Smooth muscle cell (in vitro differentiated cells): ENCODE results near the gene DPF1. TPM values are rescaled to one million over a fixed set of nuclear protein-coding genes. Genes with fewer than 3 reads are reported as not detected.

Experiments
- DNase-seq: peaks from one replicate; lab custom pipeline; 2025; ENCODE audit not compliant: unreplicated experiment; lab: John Stamatoyannopoulos, UW
- H2AFZ ChIP-seq: fragments of 200-600 bp; sonication (generic); 2 replicates; pipeline ENCODE4 v1.6.0; 2016; ENCODE audit warnings: antibody characterized with exemption, low read depth, mild to moderate bottlenecking
- H3F3A ChIP-seq: fragments of 200-600 bp; sonication (generic); 2 replicates; pipeline ENCODE4 v1.6.0; 2017; ENCODE audit warnings: antibody characterized with exemption, low read depth
- H3K27ac ChIP-seq: fragments of 200-600 bp; sonication (generic); 2 replicates; pipeline ENCODE4 v1.5.1; 2016; ENCODE audit warnings: low read depth, mild to moderate bottlenecking
- H3K27me3 ChIP-seq: fragments of 200-600 bp; sonication (generic); 2 replicates; pipeline ENCODE4 v1.6.1; 2016; ENCODE audit warnings: low read depth, mild to moderate bottlenecking
- H3K36me3 ChIP-seq: fragments of 200-600 bp; sonication (generic); 2 replicates; pipeline ENCODE4 v1.5.1; 2016; ENCODE audit warnings: low read depth
- H3K4me1 ChIP-seq: fragments of 200-600 bp; sonication (generic); 2 replicates; pipeline ENCODE4 v1.5.1; 2016; ENCODE audit warnings: low read depth
- H3K4me2 ChIP-seq: fragments of 200-600 bp; sonication (generic); 2 replicates; pipeline ENCODE4 v1.6.0; 2016; ENCODE audit warnings: mild to moderate bottlenecking
- H3K4me3 ChIP-seq: fragments of 200-600 bp; sonication (generic); 2 replicates; pipeline ENCODE4 v1.5.1; 2016; ENCODE audit warnings: mild to moderate bottlenecking
- H3K79me2 ChIP-seq: fragments of 200-600 bp; sonication (generic); 2 replicates; pipeline ENCODE4 v1.6.0; 2016; ENCODE audit warnings: low read depth, mild to moderate bottlenecking
- H3K9ac ChIP-seq: fragments of 200-600 bp; sonication (generic); 2 replicates; pipeline ENCODE4 v1.6.0; 2016; ENCODE audit warnings: low read depth
- H3K9me3 ChIP-seq: fragments of 200-600 bp; sonication (generic); replicated peaks from 2 replicates; pipeline ENCODE4 v1.5.1; 2016; ENCODE audit warnings: low read depth
- H4K20me1 ChIP-seq: fragments of 200-600 bp; sonication (generic); 2 replicates; pipeline ENCODE4 v1.6.0; 2016; ENCODE audit warnings: low read depth
- WGBS: methylation state at CpG from one replicate; pipeline ENCODE4 v1.1.7; 2016; ENCODE audit warnings: low lambda C conversion rate; 5-methylcytosine and 5-hydroxymethylcytosine counted together
- polyA plus RNA-seq: library from polyadenylated mRNA; unstranded; fragments of >200 nt; fragmentation: Nextera tagmentation; extraction: Ambion mirVana; gene quantifications from 2 replicates; pipeline ENCODE4 v1.2.1, GENCODE V29; 2016
- total RNA-seq: library from RNA; depleted of rRNA; stranded (reverse); fragments of >200 nt; gene quantifications from 2 replicates; pipeline ENCODE4 v1.2.3, GENCODE V29; 2014
- TF ChIP-seq, protein P1 (sequence below): fragments of 200-600 bp; sonication (generic); IDR thresholded peaks from 2 replicates; pipeline ENCODE4 v1.5.1; 2017; ENCODE audit warnings: borderline replicate concordance, mild to moderate bottlenecking, antibody characterized with exemption; ENCODE audit not compliant: insufficient read depth, poor library complexity, severe bottlenecking

DPF1 gene
- total and polyA plus RNA-seq, 2 experiments from 2014 or later, result 0.27 to 2.4 TPM

DNA sequence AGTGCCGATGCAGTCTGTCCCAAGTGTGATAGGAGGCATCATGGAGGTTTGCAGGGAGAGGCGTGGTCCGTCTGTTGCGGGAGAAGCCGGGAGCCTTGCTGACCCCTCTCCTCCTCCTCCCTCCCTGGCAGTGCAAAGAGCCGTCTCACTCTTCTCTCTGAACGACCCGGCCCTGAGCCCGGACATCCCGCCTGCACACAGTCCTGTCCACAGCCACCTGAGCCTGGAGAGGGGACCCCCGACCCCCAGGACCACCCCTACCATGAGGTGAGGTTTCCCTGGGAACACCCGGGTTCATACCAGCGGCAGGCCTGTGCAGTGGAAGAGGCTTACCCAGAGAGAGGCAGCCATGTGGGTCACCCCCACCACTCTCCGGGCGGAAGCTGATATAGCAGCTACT is 22.3 kb downstream of the DPF1 start:
- WGBS, result 98% methylated on average over 12 of the region's 15 CpGs
- no peaks in the 10 kb centered on the region for H3K79me2 ChIP-seq
- no peak overlapping the region for H3K9ac ChIP-seq
- H3F3A ChIP-seq, result no peaks in the 10 kb centered on the region
- H3K4me2 ChIP-seq, result no peak overlapping the region
- H3K9me3 ChIP-seq, result no peaks in the 10 kb centered on the region
- TF ChIP-seq, protein P1, sequence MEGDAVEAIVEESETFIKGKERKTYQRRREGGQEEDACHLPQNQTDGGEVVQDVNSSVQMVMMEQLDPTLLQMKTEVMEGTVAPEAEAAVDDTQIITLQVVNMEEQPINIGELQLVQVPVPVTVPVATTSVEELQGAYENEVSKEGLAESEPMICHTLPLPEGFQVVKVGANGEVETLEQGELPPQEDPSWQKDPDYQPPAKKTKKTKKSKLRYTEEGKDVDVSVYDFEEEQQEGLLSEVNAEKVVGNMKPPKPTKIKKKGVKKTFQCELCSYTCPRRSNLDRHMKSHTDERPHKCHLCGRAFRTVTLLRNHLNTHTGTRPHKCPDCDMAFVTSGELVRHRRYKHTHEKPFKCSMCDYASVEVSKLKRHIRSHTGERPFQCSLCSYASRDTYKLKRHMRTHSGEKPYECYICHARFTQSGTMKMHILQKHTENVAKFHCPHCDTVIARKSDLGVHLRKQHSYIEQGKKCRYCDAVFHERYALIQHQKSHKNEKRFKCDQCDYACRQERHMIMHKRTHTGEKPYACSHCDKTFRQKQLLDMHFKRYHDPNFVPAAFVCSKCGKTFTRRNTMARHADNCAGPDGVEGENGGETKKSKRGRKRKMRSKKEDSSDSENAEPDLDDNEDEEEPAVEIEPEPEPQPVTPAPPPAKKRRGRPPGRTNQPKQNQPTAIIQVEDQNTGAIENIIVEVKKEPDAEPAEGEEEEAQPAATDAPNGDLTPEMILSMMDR, result no peak
- H3K27ac ChIP-seq, result no peak overlapping the region
- no peak overlapping the region for H2AFZ ChIP-seq
- H3K36me3 ChIP-seq, result no peaks in the 10 kb centered on the region
- no peaks in the 10 kb centered on the region for H4K20me1 ChIP-seq
- no peaks in the 10 kb centered on the region for H3K27me3 ChIP-seq
- no peak overlapping the region for H3K4me3 ChIP-seq
- no peak for DNase-seq
- H3K4me1 ChIP-seq, result no peaks in the 10 kb centered on the region

DNA sequence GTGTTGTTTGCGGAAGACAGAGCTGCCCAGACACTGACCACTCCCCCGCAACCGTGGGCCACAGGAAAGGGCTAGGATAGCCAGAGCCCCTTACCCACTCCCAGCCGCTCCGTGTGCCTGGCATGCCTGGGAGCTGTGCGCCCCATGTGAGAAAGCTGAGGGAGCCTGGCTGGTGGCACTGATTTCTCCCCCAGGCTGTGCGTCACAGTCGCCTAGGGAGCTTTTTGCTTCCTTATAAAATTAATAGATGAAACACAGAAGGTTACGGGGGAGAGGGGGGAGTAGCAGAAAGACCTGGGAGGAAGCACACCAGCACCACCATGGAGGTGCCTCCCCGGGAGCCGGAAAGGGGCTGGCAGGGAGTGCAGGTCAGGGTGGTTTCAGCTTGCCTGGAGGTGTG is 24.7 kb downstream of the DPF1 start:
- H3K27ac ChIP-seq, result no peak overlapping the region
- H3F3A ChIP-seq, result no peaks in the 10 kb centered on the region
- H3K4me2 ChIP-seq, result no peak overlapping the region
- no peak for DNase-seq
- H3K4me1 ChIP-seq, result no peaks in the 10 kb centered on the region
- H3K27me3 ChIP-seq, result no peaks in the 10 kb centered on the region
- H3K79me2 ChIP-seq, result no peaks in the 10 kb centered on the region
- H2AFZ ChIP-seq, result no peak overlapping the region
- H4K20me1 ChIP-seq, result no peaks in the 10 kb centered on the region
- TF ChIP-seq, protein P1, result no peak
- H3K36me3 ChIP-seq, result no peaks in the 10 kb centered on the region
- no peaks in the 10 kb centered on the region for H3K9me3 ChIP-seq
- 94% methylated on average over 11 of the region's 11 CpGs for WGBS
- H3K9ac ChIP-seq, result no peak overlapping the region
- H3K4me3 ChIP-seq, result no peak overlapping the region

DNA sequence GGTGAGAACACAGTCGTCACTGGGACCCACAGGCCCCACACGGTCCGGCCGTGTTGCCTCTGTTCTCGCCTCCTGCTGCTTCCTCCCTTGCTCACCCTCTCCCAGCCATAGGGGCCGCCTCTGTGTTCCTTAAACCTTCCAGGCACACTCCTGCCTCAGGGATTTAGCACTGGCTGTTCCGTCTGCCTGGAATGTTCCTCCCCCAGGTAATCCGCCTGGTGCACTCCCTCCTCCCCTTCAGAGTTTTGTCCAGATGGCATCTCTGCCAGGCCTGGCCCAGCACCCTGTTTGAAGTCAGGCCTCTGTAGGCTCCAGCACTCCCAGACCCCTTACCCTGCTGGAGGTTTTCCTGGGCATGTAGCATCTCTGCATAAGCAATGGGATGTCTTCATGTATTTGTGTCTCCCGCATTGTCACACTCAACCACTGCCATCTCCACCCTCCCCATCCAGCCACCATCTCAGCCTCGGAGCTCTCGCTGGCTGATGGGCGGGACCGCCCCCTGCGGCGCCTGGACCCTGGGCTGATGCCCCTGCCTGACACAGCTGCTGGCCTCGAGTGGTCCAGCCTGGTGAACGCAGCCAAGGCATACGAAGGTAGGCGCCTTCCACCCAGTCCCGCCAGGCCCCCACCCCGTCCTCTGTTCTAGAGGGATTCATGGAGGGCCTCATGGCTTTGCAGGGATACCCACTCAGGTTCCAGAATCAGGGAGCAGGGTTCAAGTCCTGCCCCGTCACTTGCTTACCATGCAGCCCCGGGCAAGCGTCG is 25.9 kb downstream of the DPF1 start:
- DNase-seq, result no peak
- no peak overlapping the region for H3K27ac ChIP-seq
- H2AFZ ChIP-seq, result no peak overlapping the region
- TF ChIP-seq, protein P1, result no peak
- H3K4me2 ChIP-seq, result no peak overlapping the region
- 95% methylated on average over 25 of the region's 25 CpGs for WGBS
- no peak overlapping the region for H3K4me3 ChIP-seq
- H3K9me3 ChIP-seq, result no peaks in the 10 kb centered on the region
- no peaks in the 10 kb centered on the region for H3F3A ChIP-seq
- no peaks in the 10 kb centered on the region for H4K20me1 ChIP-seq
- no peaks in the 10 kb centered on the region for H3K27me3 ChIP-seq
- H3K4me1 ChIP-seq, result no peaks in the 10 kb centered on the region
- H3K36me3 ChIP-seq, result no peaks in the 10 kb centered on the region
- H3K79me2 ChIP-seq, result no peaks in the 10 kb centered on the region
- no peak overlapping the region for H3K9ac ChIP-seq

DNA sequence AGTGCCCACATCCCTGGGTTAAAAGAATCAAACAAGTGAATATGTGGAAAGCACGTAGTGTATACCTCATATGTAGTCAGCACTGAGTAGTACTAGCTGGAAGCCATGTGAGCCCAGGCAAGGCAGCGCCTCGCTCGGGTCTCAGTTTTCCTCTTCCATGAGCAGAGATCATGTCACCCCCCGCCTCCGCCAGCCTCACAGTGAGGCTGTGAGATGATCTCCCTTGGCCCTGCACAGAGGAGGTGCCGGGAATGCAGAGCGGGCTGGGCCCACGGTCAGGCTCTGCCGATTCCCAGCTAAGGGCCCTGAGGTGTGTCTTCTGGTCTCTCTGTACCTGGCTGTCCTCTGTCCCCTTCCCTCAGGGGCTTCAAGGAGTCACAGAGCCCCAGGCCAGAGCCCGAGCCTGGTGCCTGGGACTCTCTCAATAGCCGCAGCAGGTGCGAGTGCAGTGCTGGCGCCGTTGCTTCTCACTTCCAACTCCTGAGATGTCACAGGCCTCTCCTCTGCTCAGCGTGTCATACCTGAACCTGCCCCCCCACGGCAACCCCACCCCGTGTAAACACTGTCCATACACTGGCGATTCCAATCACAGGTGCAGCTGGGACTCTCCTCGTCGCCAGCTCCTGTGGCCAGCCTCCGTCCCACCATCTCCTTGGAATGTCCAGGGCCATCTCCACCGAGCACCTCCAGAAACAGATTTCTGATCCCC is 26.9 kb downstream of the DPF1 start:
- Histone ChIP-seq H3F3A (no peaks in the 10 kb centered on the region), H3K27ac (no peak overlapping the region), H3K4me1 (no peaks in the 10 kb centered on the region), H3K27me3 (no peaks in the 10 kb centered on the region), H3K79me2 (no peaks in the 10 kb centered on the region), H2AFZ (no peak overlapping the region), H3K36me3 (no peaks in the 10 kb centered on the region), H3K9ac (no peak overlapping the region), H3K4me2 (no peak overlapping the region), H4K20me1 (no peaks in the 10 kb centered on the region), H3K9me3 (no peaks in the 10 kb centered on the region), H3K4me3 (no peak overlapping the region)
- no peak for DNase-seq
- 94% methylated on average over 23 of the region's 23 CpGs for WGBS
- TF ChIP-seq, protein P1, result no peak
